Keratinocyte (primary cell): Measurements from ENCODE around the gene CYP2D6. TPM values are rescaled to one million over a fixed set of nuclear protein-coding genes. Genes with fewer than 3 reads are reported as not detected.

Experiments
- DNase-seq: peaks from one replicate; pipeline ENCODE4 v3.0.0-alpha.2; 2011; ENCODE audit warnings: low read depth, missing footprints, low spot score
- FAIRE-seq: peaks from 2 replicates; lab custom pipeline; 2011; peaks lifted over from hg19 to GRCh38; lab: Jason Lieb, UNC
- H2AFZ ChIP-seq: 2 replicates; pipeline ENCODE4 v1.6.0; 2012; ENCODE audit warnings: low read length, control low read depth, inconsistent platforms; ENCODE audit not compliant: control insufficient read depth
- H3K27ac ChIP-seq: 2 replicates; pipeline ENCODE4 v1.5.1; 2011; ENCODE audit warnings: low read length; ENCODE audit not compliant: control insufficient read depth, insufficient read depth
- H3K27me3 ChIP-seq: 3 replicates; pipeline ENCODE4 v1.6.0; 2011; ENCODE audit warnings: low read length; ENCODE audit not compliant: control insufficient read depth, insufficient read depth; ENCODE audit errors: extremely low read depth
- H3K36me3 ChIP-seq, 2 experiments: 2 replicates in 1 of 2; 3 replicates in 1 of 2; pipeline ENCODE4 v1.5.1; 2011; ENCODE audit warnings: low read length in 2 of 2, mild to moderate bottlenecking in 1 of 2; ENCODE audit not compliant: control insufficient read depth in 2 of 2, insufficient read depth in 2 of 2; ENCODE audit errors: extremely low read depth in 1 of 2
- H3K4me1 ChIP-seq: 3 replicates; pipeline ENCODE4 v1.5.1; 2011; ENCODE audit warnings: low read length; ENCODE audit not compliant: control insufficient read depth, insufficient read depth; ENCODE audit errors: extremely low read depth
- H3K4me2 ChIP-seq: 3 replicates; pipeline ENCODE4 v1.6.0; 2011; ENCODE audit warnings: low read depth, low read length; ENCODE audit not compliant: control insufficient read depth, insufficient read depth; ENCODE audit errors: extremely low read depth
- H3K4me3 ChIP-seq, 3 experiments: fragments of 200-600 bp in 1 of 3; sonication (generic) in 1 of 3; 2 replicates in 2 of 3; 3 replicates in 1 of 3; pipeline ENCODE4 v1.5.1; 2011 to 2016; ENCODE audit warnings: low read length in 3 of 3, mild to moderate bottlenecking in 3 of 3, control low read depth in 2 of 3, inconsistent platforms in 1 of 3, low read depth in 1 of 3, mixed read lengths in 1 of 3, mixed run types in 1 of 3, moderate library complexity in 1 of 3; ENCODE audit not compliant: control insufficient read depth in 2 of 3, insufficient read depth in 2 of 3; ENCODE audit errors: extremely low read depth in 1 of 3
- H3K79me2 ChIP-seq: 2 replicates; pipeline ENCODE4 v1.6.0; 2012; ENCODE audit warnings: low read length; ENCODE audit not compliant: control insufficient read depth, insufficient read depth
- H3K9ac ChIP-seq: 3 replicates; pipeline ENCODE4 v1.6.0; 2011; ENCODE audit warnings: low read length; ENCODE audit not compliant: control insufficient read depth, insufficient read depth; ENCODE audit errors: extremely low read depth
- H3K9me1 ChIP-seq: 3 replicates; pipeline ENCODE4 v1.6.0; 2011; ENCODE audit warnings: low read length; ENCODE audit not compliant: control insufficient read depth, insufficient read depth; ENCODE audit errors: extremely low read depth
- H3K9me3 ChIP-seq: 2 replicates; pipeline ENCODE4 v1.5.1; 2012; ENCODE audit warnings: low read depth, low read length; ENCODE audit not compliant: control insufficient read depth
- H4K20me1 ChIP-seq: 3 replicates; pipeline ENCODE4 v1.6.0; 2011; ENCODE audit warnings: low read length; ENCODE audit not compliant: control insufficient read depth, insufficient read depth; ENCODE audit errors: extremely low read depth
- EZH2 ChIP-seq: IDR thresholded peaks from one replicate; pipeline ENCODE4 v1.6.1; 2012; ENCODE audit warnings: inconsistent platforms, mild to moderate bottlenecking, low read length, moderate library complexity
- dilution Hi-C: fragments of 300-500 bp; cut with MboI; formaldehyde crosslinking; loops from one replicate; pipeline ENCODE4 v1.7.0; 2020; ENCODE audit warnings: low sequenced_read_pairs; ENCODE audit not compliant: extremely low pct_ligation_motif_present
- polyA plus RNA-seq, 5 experiments: library from polyadenylated mRNA; depleted of rRNA in 3 of 5; stranded (reverse) in 3 of 5; stranded (forward) in 1 of 5; unstranded in 1 of 5; fragments of >200 nt; gene quantifications; 1 replicate in 1 of 5; 2 replicates in 3 of 5; 3 replicates in 1 of 5; pipeline versions ENCODE4 v1.2.1 to v1.2.3, GENCODE V29; 2011 to 2012; ENCODE audit warnings: missing spikeins in 2 of 5, low read depth in 1 of 5, low replicate concordance in 1 of 5
- TF ChIP-seq, protein P1 (sequence below), 3 experiments: IDR thresholded peaks in 1 of 3; conservative IDR thresholded peaks in 1 of 3; optimal IDR thresholded peaks in 1 of 3; 2 replicates in 2 of 3; 3 replicates in 1 of 3; pipeline versions ENCODE3 to v1.5.1; 2011; ENCODE audit warnings: low read length in 3 of 3, mild to moderate bottlenecking in 3 of 3, moderate library complexity in 2 of 3, control low read depth in 1 of 3, inconsistent platforms in 1 of 3; ENCODE audit not compliant: insufficient read depth in 2 of 3; ENCODE audit errors: extremely low read depth in 1 of 3

Gene CYP2D6
- polyA plus RNA-seq, 1 donor (not counting 4 experiments of a cell fraction or from before 2014, with no cell fraction given) = 0.81 TPM

DNA sequence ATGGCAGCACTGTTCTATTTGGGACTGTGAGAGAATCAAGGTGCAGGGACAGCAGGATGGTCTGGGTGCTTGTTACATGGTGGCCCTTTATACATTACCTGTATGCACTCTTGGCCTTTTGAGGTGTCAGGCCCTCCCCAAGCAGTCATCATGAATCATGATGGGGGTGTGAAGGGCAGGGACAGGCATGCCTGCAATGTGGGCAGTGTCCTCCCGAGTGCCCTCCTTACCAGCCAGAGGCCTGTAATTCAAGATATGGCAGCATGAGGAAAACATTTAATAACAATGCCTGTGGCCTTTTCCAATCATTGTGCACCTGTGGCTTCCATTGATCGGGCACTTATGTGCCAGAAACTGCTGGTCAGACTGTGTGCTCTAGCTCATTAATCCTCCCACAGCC, 25.5 kb upstream of the CYP2D6 start:
- no peak overlapping the region for H2AFZ ChIP-seq
- no peak for TF ChIP-seq EZH2
- TF ChIP-seq, protein P1, sequence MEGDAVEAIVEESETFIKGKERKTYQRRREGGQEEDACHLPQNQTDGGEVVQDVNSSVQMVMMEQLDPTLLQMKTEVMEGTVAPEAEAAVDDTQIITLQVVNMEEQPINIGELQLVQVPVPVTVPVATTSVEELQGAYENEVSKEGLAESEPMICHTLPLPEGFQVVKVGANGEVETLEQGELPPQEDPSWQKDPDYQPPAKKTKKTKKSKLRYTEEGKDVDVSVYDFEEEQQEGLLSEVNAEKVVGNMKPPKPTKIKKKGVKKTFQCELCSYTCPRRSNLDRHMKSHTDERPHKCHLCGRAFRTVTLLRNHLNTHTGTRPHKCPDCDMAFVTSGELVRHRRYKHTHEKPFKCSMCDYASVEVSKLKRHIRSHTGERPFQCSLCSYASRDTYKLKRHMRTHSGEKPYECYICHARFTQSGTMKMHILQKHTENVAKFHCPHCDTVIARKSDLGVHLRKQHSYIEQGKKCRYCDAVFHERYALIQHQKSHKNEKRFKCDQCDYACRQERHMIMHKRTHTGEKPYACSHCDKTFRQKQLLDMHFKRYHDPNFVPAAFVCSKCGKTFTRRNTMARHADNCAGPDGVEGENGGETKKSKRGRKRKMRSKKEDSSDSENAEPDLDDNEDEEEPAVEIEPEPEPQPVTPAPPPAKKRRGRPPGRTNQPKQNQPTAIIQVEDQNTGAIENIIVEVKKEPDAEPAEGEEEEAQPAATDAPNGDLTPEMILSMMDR (optimal IDR thresholded peaks at IDR 0.05 in 1 of 3, IDR thresholded peaks at IDR 0.05 in 1 of 3, conservative IDR thresholded peaks at IDR 0.05 in 1 of 3; ENCODE audit: extremely low read depth in 1 of 3, insufficient read depth in 2 of 3, low read length in 3 of 3) = no peak
- no peak overlapping the region for H3K4me3 ChIP-seq
- peaks cover 3% of the 10 kb centered on the region for H3K9me1 ChIP-seq
- H3K27ac ChIP-seq = peak overlapping the region; percentile 29
- H3K4me1 ChIP-seq = peaks cover 15% of the 10 kb centered on the region
- dilution Hi-C loops = no loop called here
- no peaks in the 10 kb centered on the region for H4K20me1 ChIP-seq
- peaks cover 8 to 14% of the 10 kb centered on the region in 2 experiments for H3K36me3 ChIP-seq
- DNase-seq (no peak), FAIRE-seq (peak; percentile 51)
- H3K79me2 ChIP-seq = no peaks in the 10 kb centered on the region
- peak overlapping the region; percentile 42 for H3K4me2 ChIP-seq
- no peak overlapping the region for H3K9ac ChIP-seq
- H3K27me3 ChIP-seq = no peaks in the 10 kb centered on the region
- no peaks in the 10 kb centered on the region for H3K9me3 ChIP-seq

DNA sequence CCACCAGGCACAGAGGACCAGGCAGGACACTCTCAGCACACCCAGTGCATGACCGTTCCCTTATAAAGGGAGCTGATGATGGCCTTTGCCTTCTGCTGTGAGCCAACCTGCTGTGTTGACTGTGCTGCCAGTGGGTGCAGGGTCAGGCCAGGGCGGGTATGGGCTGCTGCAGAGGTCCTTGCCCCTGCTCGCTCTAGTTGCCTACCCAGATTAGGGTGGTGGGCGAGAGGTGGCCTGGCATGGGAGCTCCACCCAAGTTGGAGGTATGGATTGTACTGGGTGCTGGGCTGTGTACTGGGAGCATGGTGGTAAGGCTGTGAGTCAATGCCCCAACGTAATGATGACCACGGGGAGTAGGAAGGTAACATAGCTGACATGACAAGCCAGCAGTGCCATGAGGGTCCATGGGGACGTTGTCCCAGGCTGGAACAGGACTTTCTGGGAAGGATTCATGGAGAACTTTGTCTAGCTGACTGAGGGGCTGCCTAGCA, 24.5 kb upstream of the CYP2D6 start:
- Histone ChIP-seq H3K27me3 (no peaks in the 10 kb centered on the region), H3K4me2 (no peak overlapping the region), H3K9me1 (peaks cover 3% of the 10 kb centered on the region), H3K9me3 (no peaks in the 10 kb centered on the region), H3K27ac (no peak overlapping the region), H4K20me1 (no peaks in the 10 kb centered on the region), H3K79me2 (no peaks in the 10 kb centered on the region), H3K4me3 (no peak overlapping the region), H3K36me3 (peaks cover 11 to 14% of the 10 kb centered on the region in 2 experiments), H3K4me1 (peaks cover 15% of the 10 kb centered on the region), H2AFZ (no peak overlapping the region), H3K9ac (no peak overlapping the region)
- FAIRE-seq (no peak), DNase-seq (no peak)
- no peak for TF ChIP-seq EZH2
- TF ChIP-seq, protein P1 (optimal IDR thresholded peaks at IDR 0.05 in 1 of 3, IDR thresholded peaks at IDR 0.05 in 1 of 3, conservative IDR thresholded peaks at IDR 0.05 in 1 of 3; ENCODE audit: extremely low read depth in 1 of 3, insufficient read depth in 2 of 3, low read length in 3 of 3) = no peak
- dilution Hi-C loops = no loop called here
